ENCODE results near the gene GLB1L2. TPM values are rescaled to one million over a fixed set of nuclear protein-coding genes. Genes with fewer than 3 reads are reported as not detected.

The GLB1L2 gene
- total and polyA plus RNA-seq, 2 experiments from 2014 or later: 3.3 to 12.3 TPM

GRCh38 chr11:134391656-134392055 is 59.9 kb downstream of the GLB1L2 start (continued):
- no peak for TF ChIP-seq ZNF462 (CRISPR knock-in tag; IDR thresholded peaks at IDR 0.05)
- no peak for TF ChIP-seq CREB1 (CRISPR knock-in tag; IDR thresholded peaks at IDR 0.05; ENCODE audit: low read depth)
- no peak for TF ChIP-seq ETS1 (IDR thresholded peaks at IDR 0.05)
- no peak for TF ChIP-seq STAT1 (IDR thresholded peaks at IDR 0.05; ENCODE audit: unreplicated experiment)
- TF ChIP-seq NANOG (IDR thresholded peaks at IDR 0.05; ENCODE audit: borderline replicate concordance): no peak

DNA sequence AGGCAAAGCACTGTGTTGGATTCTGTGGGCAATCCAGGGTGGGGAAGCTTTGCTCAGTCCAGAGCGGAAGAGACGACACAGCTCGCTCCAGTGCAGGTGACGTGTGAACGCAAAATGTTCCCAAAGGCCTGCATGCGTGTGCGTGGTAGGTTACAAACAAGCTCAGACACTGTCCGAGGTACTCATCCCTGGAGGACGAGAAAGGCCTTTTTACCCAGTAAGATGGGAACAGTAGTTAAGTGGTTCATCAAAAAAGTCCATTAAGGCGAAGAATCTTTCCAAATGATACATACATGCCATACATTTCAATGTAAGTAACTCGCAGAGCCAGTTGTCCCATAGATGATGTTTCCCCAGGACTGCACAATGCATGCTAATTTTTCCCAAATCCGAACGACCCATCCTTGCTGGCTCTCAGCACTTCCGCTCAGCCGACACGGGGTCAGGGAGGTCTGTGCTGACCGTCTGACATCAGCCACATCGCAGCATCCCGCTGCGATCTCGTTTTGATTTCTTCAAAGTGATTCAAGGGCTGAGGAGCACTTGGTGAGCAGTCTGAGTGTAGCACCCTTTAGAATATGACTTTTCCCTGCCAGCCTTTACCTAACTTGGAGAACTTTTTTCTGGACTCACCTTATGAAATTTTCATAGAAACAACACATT is 61.3 kb downstream of the GLB1L2 start:
- H3K9me2 ChIP-seq (ENCODE audit: insufficient read depth): no peaks in the 10 kb centered on the region
- Mint-ChIP-seq H3K27ac (no peak overlapping the region), H3K27me3 (ENCODE audit: insufficient read depth, low read depth, poor library complexity) (peaks cover 5% of the 10 kb centered on the region), H3K9me3 (no peaks in the 10 kb centered on the region; the same call in 1 of the 3 replicates), H3K36me3 (ENCODE audit: low read depth) (peaks cover 16% of the 10 kb centered on the region), H3K4me3 (no peak overlapping the region), H3K4me1 (peaks cover 2% of the 10 kb centered on the region; the same call in 2 of the 3 replicates)
- H3K79me2 ChIP-seq (replicated peaks; ENCODE audit: insufficient read depth): peaks cover 12% of the 10 kb centered on the region; the same call in 1 of the 2 replicates
- ATAC-seq (no peak), DNase-seq (ENCODE audit: low spot score) (no peak)
- peaks cover 27% of the 10 kb centered on the region for H4K20me1 ChIP-seq (replicated peaks; ENCODE audit: insufficient read depth)
- H3K27me3 ChIP-seq (ENCODE audit: insufficient read depth): no peaks in the 10 kb centered on the region
- no peak overlapping the region for H3K4me2 ChIP-seq
- H3K4me1 ChIP-seq (ENCODE audit: insufficient read depth): no peaks in the 10 kb centered on the region
- no peak overlapping the region for H2AFZ ChIP-seq
- H3F3A ChIP-seq (replicated peaks; ENCODE audit: low read depth): no peaks in the 10 kb centered on the region
- H3K36me3 ChIP-seq (ENCODE audit: insufficient read depth): no peaks in the 10 kb centered on the region
- no peak overlapping the region for H3K27ac ChIP-seq (ENCODE audit: low read depth)
- no peak overlapping the region for H3K4me3 ChIP-seq
- no peak for TF ChIP-seq STAT1 (IDR thresholded peaks at IDR 0.05; ENCODE audit: unreplicated experiment)
- no peak for TF ChIP-seq ZNF462 (CRISPR knock-in tag; IDR thresholded peaks at IDR 0.05)

All from GM23338 (cell line).